Spleen (tissue), 11 donors: ENCODE data around the gene RNF26. TPM values are rescaled to one million over a fixed set of nuclear protein-coding genes. Genes with fewer than 3 reads are reported as not detected.
A peak's percentile ranks its signal among the peaks of the same experiment; 100 is the strongest.

Source experiments
- DNase-seq: peaks from one replicate; pipeline ENCODE4 v3.0.0-alpha.2; 2020
- H3K27ac ChIP-seq, 8 donors: fragments of 200-600 bp; sonication (generic) in 7 of 8; 1 replicate in 4 of 8; 2 replicates in 4 of 8; pipeline versions ENCODE4 v1.5.0 to v1.8.0; 2016 to 2021; ENCODE audit warnings: inconsistent platforms in 4 of 8, mild to moderate bottlenecking in 4 of 8, moderate library complexity in 1 of 8
- H3K27me3 ChIP-seq, 7 donors: fragments of 200-600 bp; sonication (generic) in 6 of 7; replicated peaks in 1 of 7; 1 replicate in 4 of 7; 2 replicates in 3 of 7; pipeline versions ENCODE4 v1.5.0 to v1.8.0; 2016 to 2021; ENCODE audit warnings: inconsistent platforms in 3 of 7, mild to moderate bottlenecking in 1 of 7
- H3K36me3 ChIP-seq, 6 donors: fragments of 200-600 bp; sonication (generic) in 5 of 6; 1 replicate in 4 of 6; 2 replicates in 2 of 6; pipeline versions ENCODE4 v1.5.0 to v1.8.0; 2016 to 2021; ENCODE audit warnings: inconsistent platforms in 2 of 6
- H3K4me1 ChIP-seq, 6 donors: fragments of 200-600 bp; sonication (generic) in 5 of 6; 1 replicate in 3 of 6; 2 replicates in 3 of 6; pipeline versions ENCODE4 v1.5.0 to v1.8.0; 2016 to 2021; ENCODE audit warnings: inconsistent platforms in 3 of 6
- H3K4me3 ChIP-seq, 8 donors: fragments of 200-600 bp; sonication (generic) in 7 of 8; 1 replicate in 4 of 8; 2 replicates in 4 of 8; pipeline versions ENCODE4 v1.5.0 to v1.8.0; 2016 to 2021; ENCODE audit warnings: inconsistent platforms in 4 of 8, mild to moderate bottlenecking in 4 of 8, moderate library complexity in 2 of 8
- H3K9me3 ChIP-seq, 8 donors: fragments of 200-600 bp; sonication (generic) in 7 of 8; 1 replicate in 4 of 8; 2 replicates in 4 of 8; pipeline versions ENCODE4 v1.5.0 to v1.8.0; 2016 to 2021; ENCODE audit warnings: inconsistent platforms in 4 of 8
- CTCF ChIP-seq, 11 experiments: fragments of 200-600 bp in 7 of 11; fragments of 450-650 bp in 4 of 11; sonication (generic) in 4 of 11; IDR thresholded peaks in 8 of 11; conservative IDR thresholded peaks in 3 of 11; 1 replicate in 7 of 11; 2 replicates in 4 of 11; pipeline versions ENCODE4 v1.4.0 to v1.8.0; 2016 to 2021; ENCODE audit warnings: antibody characterized with exemption in 11 of 11, inconsistent platforms in 4 of 11, mild to moderate bottlenecking in 1 of 11
- POLR2A ChIP-seq, 3 donors: fragments of 450-650 bp; IDR thresholded peaks; one replicate each; pipeline ENCODE4 v1.5.1; 2017; ENCODE audit warnings: antibody characterized with exemption in 3 of 3, mild to moderate bottlenecking in 1 of 3
- POLR2AphosphoS5 ChIP-seq, 3 donors: sonication (generic); formaldehyde crosslinking; IDR thresholded peaks; one replicate each; pipeline ENCODE4 v1.5.1; 2017; ENCODE audit warnings: antibody characterized with exemption in 3 of 3
- WGBS, 5 donors: extraction: QIAGEN DNeasy Blood & Tissue Kit in 3 of 5; methylation state at CpG; one replicate each; pipeline versions ENCODE4 v1.1.5 to v1.1.7; 2013 to 2018; 5-methylcytosine and 5-hydroxymethylcytosine counted together
- intact Hi-C: fragments of 100-400 bp; cut with DNase I; formaldehyde crosslinking; loops from one replicate; pipeline ENCODE4 v1.15.0; 2023; ENCODE audit warnings: low total_unique reads
- polyA plus RNA-seq, 3 donors: library from polyadenylated mRNA; stranded (reverse); fragments of 200-250 nt; gene quantifications; one replicate each; pipeline ENCODE4 v1.2.1, GENCODE V29; 2013
- total RNA-seq, 7 donors: library from RNA; depleted of rRNA in 3 of 7; stranded (reverse); fragments of >200 nt in 3 of 7; fragmentation: NEBNext Ultra II Directional in 4 of 7; extraction: Animal tissue kit (Norgen Biotek cat#: 25700) in 4 of 7; gene quantifications; one replicate each; pipeline versions ENCODE4 v1.1.0 to v1.2.1, GENCODE V29; 2016 to 2021
- donor health status: healthy with polysubstance abuse.
- donor health status: DM: no; HTN: no; CAD: no; lungs with moderate emphysema.
- donor health status: DM: no; HTN: no; CAD: no.
- donor health status: Bipolar disorder and iron deficiency.
- donor health status: healthy.
- donor health status: DM: no; HTN: no; CAD: no.
- donor health status: DM: yes; HTN: yes; CAD: no.

RNF26 gene
- total and polyA plus RNA-seq, 10 donors = 8.6 to 18.2 (median 15.0) TPM

- WGBS, 5 donors = 20 to 30% (median 24%) methylated on average over 13 to 16 of the region's 16 CpGs
- peaks cover 0 to 11% (median 6%) of the 10 kb centered on the region in 6 donors for H3K36me3 ChIP-seq
- H3K27me3 ChIP-seq = peaks cover 6 to 76% (median 16%) of the 10 kb centered on the region in 7 donors
- peak overlapping the region in 2 of 8 donors; percentile 38 to 70 for H3K4me3 ChIP-seq
- no peaks in the 10 kb centered on the region for H3K9me3 ChIP-seq
- intact Hi-C loops = no loop called here
- peak overlapping the region; percentile 63 to 91 (median 87) for H3K27ac ChIP-seq
- H3K4me1 ChIP-seq = peaks cover 33 to 59% (median 53%) of the 10 kb centered on the region in 6 donors
- TF ChIP-seq POLR2AphosphoS5 (IDR thresholded peaks at IDR 0.05) (peak; percentile 45 to 72 (median 66)), POLR2A (IDR thresholded peaks at IDR 0.05) (no peak)
- DNase-seq = peak; percentile 84
These were observed 7.1 kb downstream of the RNF26 start for GRCh38 chr11:119341222-119342022.

GRCh38 chr11:119342023-119342300 is 7.6 kb downstream of the RNF26 start:
- TF ChIP-seq CTCF (IDR thresholded peaks at IDR 0.05 in 8 of 11, conservative IDR thresholded peaks at IDR 0.05 in 3 of 11) (no peak), POLR2AphosphoS5 (IDR thresholded peaks at IDR 0.05) (no peak), POLR2A (IDR thresholded peaks at IDR 0.05) (no peak)
- no peak for DNase-seq
- no peak overlapping the region for H3K4me3 ChIP-seq
- H3K27ac ChIP-seq = peak overlapping the region in 5 of 8 donors; percentile 57 to 91 (median 87)
- H3K9me3 ChIP-seq = no peaks in the 10 kb centered on the region
- peaks cover 6 to 80% (median 16%) of the 10 kb centered on the region in 7 donors for H3K27me3 ChIP-seq
- 75 to 83% (median 81%) methylated on average over 4 to 7 of the region's 7 CpGs for WGBS, 5 donors
- H3K36me3 ChIP-seq = peaks cover 0 to 6% (median 1%) of the 10 kb centered on the region in 6 donors
- intact Hi-C loops = no loop called here
- H3K4me1 ChIP-seq = peaks cover 33 to 55% (median 51%) of the 10 kb centered on the region in 6 donors

- DNase-seq = peak; percentile 74
- TF ChIP-seq POLR2AphosphoS5 (IDR thresholded peaks at IDR 0.05) (no peak), CTCF (IDR thresholded peaks at IDR 0.05 in 8 of 11, conservative IDR thresholded peaks at IDR 0.05 in 3 of 11) (no peak), POLR2A (IDR thresholded peaks at IDR 0.05) (no peak)
- intact Hi-C loops = no loop called here
- 69 to 90% (median 84%) methylated on average over 1 to 10 of the region's 10 CpGs for WGBS, 5 donors
- Histone ChIP-seq H3K36me3 (no peaks in the 10 kb centered on the region), H3K4me3 (no peak overlapping the region), H3K4me1 (peaks cover 29 to 49% (median 47%) of the 10 kb centered on the region in 6 donors), H3K27ac (no peak overlapping the region), H3K9me3 (no peaks in the 10 kb centered on the region), H3K27me3 (peaks cover 6 to 82% (median 16%) of the 10 kb centered on the region in 7 donors)
These were observed 8.2 kb downstream of the RNF26 start for GRCh38 chr11:119342362-119343130.

- no peaks in the 10 kb centered on the region for H3K9me3 ChIP-seq
- H3K4me1 ChIP-seq = peaks cover 23 to 37% (median 35%) of the 10 kb centered on the region in 6 donors
- 82 to 89% (median 89%) methylated on average over 6 to 7 of the region's 7 CpGs for WGBS, 5 donors
- H3K27me3 ChIP-seq = peaks cover 6 to 85% (median 16%) of the 10 kb centered on the region in 7 donors
- H3K4me3 ChIP-seq = no peak overlapping the region
- H3K36me3 ChIP-seq = no peaks in the 10 kb centered on the region
- no peak for DNase-seq
- TF ChIP-seq POLR2AphosphoS5 (IDR thresholded peaks at IDR 0.05) (no peak), CTCF (IDR thresholded peaks at IDR 0.05 in 8 of 11, conservative IDR thresholded peaks at IDR 0.05 in 3 of 11) (no peak), POLR2A (IDR thresholded peaks at IDR 0.05) (no peak)
- intact Hi-C loops = no loop called here
- H3K27ac ChIP-seq = no peak overlapping the region
These were observed 9.4 kb downstream of the RNF26 start for GRCh38 chr11:119343726-119344125.
